Liver (tissue), 9 donors: ENCODE measurements around the gene DNAJC27. TPM values are rescaled to one million over a fixed set of nuclear protein-coding genes. Genes with fewer than 3 reads are reported as not detected.

ENCODE experiments used
- DNase-seq: peaks from one replicate; pipeline ENCODE4 v3.0.0-alpha.2; 2017; ENCODE audit warnings: low spot score
- H3K27ac ChIP-seq, 2 donors: one replicate each; pipeline ENCODE4 v1.7.0; 2013; ENCODE audit warnings: inconsistent platforms in 2 of 2, low read length in 2 of 2, control low read depth in 1 of 2, low read depth in 1 of 2, mild to moderate bottlenecking in 1 of 2
- H3K27me3 ChIP-seq, 4 donors: one replicate each; pipeline versions ENCODE4 v1.6.1 to v1.7.0; 2013; ENCODE audit warnings: low read length in 3 of 4, inconsistent platforms in 1 of 4, mild to moderate bottlenecking in 1 of 4, moderate library complexity in 1 of 4; ENCODE audit not compliant: control insufficient read depth in 4 of 4, insufficient read depth in 4 of 4
- H3K36me3 ChIP-seq, 4 donors: one replicate each; pipeline versions ENCODE4 v1.6.1 to v1.7.0; 2013; ENCODE audit warnings: low read length in 3 of 4, mild to moderate bottlenecking in 3 of 4, low read depth in 1 of 4, moderate library complexity in 1 of 4; ENCODE audit not compliant: control insufficient read depth in 4 of 4, insufficient read depth in 3 of 4
- H3K4me1 ChIP-seq, 4 donors: one replicate each; pipeline versions ENCODE4 v1.6.1 to v1.7.0; 2013; ENCODE audit warnings: low read length in 3 of 4, mild to moderate bottlenecking in 3 of 4, moderate library complexity in 1 of 4; ENCODE audit not compliant: control insufficient read depth in 4 of 4, insufficient read depth in 4 of 4
- H3K4me3 ChIP-seq, 3 donors: one replicate each; pipeline versions ENCODE4 v1.6.1 to v1.7.0; 2013; ENCODE audit warnings: low read length in 3 of 3, control low read depth in 1 of 3, low read depth in 1 of 3, mild to moderate bottlenecking in 1 of 3
- H3K9ac ChIP-seq, 2 donors: one replicate each; pipeline ENCODE4 v1.7.0; 2013; ENCODE audit warnings: low read length in 2 of 2, mild to moderate bottlenecking in 2 of 2, moderate library complexity in 2 of 2, control low read depth in 1 of 2, low read depth in 1 of 2
- H3K9me3 ChIP-seq, 4 donors: one replicate each; pipeline versions ENCODE4 v1.6.1 to v1.7.0; 2013; ENCODE audit warnings: low read length in 3 of 4; ENCODE audit not compliant: control insufficient read depth in 4 of 4
- ATF3 ChIP-seq: IDR thresholded peaks from 2 replicates; pipeline ENCODE4 v1.6.1; 2016; ENCODE audit warnings: antibody characterized with exemption
- CTCF ChIP-seq: fragments of 150-350 bp; IDR thresholded peaks from 2 replicates; pipeline ENCODE4 v1.5.1; 2017; ENCODE audit warnings: improper control_type of control experiment, low read depth, low read length; ENCODE audit not compliant: missing input control
- EGR1 ChIP-seq, 2 donors: IDR thresholded peaks; 2 replicates each; pipeline ENCODE4 v1.6.1; 2016 to 2018; ENCODE audit warnings: antibody characterized with exemption in 2 of 2, low read depth in 2 of 2
- FOXA1 ChIP-seq: IDR thresholded peaks from 2 replicates; pipeline ENCODE4 v1.6.1; 2016; ENCODE audit warnings: antibody characterized with exemption
- FOXA2 ChIP-seq: IDR thresholded peaks from 2 replicates; pipeline ENCODE4 v1.6.1; 2016; ENCODE audit warnings: antibody characterized with exemption
- HNF4A ChIP-seq, 2 donors: conservative IDR thresholded peaks; 2 replicates each; pipeline ENCODE4 v1.6.1; 2016; ENCODE audit warnings: antibody characterized with exemption in 2 of 2, mild to moderate bottlenecking in 2 of 2
- HNF4G ChIP-seq: IDR thresholded peaks from 2 replicates; pipeline ENCODE4 v1.6.1; 2016; ENCODE audit warnings: antibody characterized with exemption
- JUND ChIP-seq, 2 donors: IDR thresholded peaks; 2 replicates each; pipeline ENCODE4 v1.6.1; 2016; ENCODE audit warnings: antibody characterized with exemption in 2 of 2
- MAX ChIP-seq: IDR thresholded peaks from 2 replicates; pipeline ENCODE4 v1.6.1; 2016; ENCODE audit warnings: antibody characterized with exemption
- NR2F2 ChIP-seq: IDR thresholded peaks from 2 replicates; pipeline ENCODE4 v1.6.1; 2016; ENCODE audit warnings: antibody characterized with exemption
- REST ChIP-seq: IDR thresholded peaks from 2 replicates; pipeline ENCODE4 v1.6.1; 2016; ENCODE audit warnings: antibody characterized with exemption, mild to moderate bottlenecking
- RXRA ChIP-seq, 2 donors: IDR thresholded peaks; 2 replicates each; pipeline ENCODE4 v1.6.1; 2017 to 2018; ENCODE audit warnings: antibody characterized with exemption in 2 of 2, mild to moderate bottlenecking in 1 of 2
- SP1 ChIP-seq: IDR thresholded peaks from 2 replicates; pipeline ENCODE4 v1.6.1; 2018; ENCODE audit warnings: antibody characterized with exemption, mild to moderate bottlenecking
- TAF1 ChIP-seq: conservative IDR thresholded peaks from 2 replicates; pipeline ENCODE4 v1.6.1; 2016; ENCODE audit warnings: antibody characterized with exemption, mild to moderate bottlenecking
- YY1 ChIP-seq: IDR thresholded peaks from 2 replicates; pipeline ENCODE4 v1.6.1; 2016; ENCODE audit warnings: antibody characterized with exemption, mild to moderate bottlenecking
- ZBTB33 ChIP-seq: IDR thresholded peaks from 2 replicates; pipeline ENCODE4 v1.6.1; 2016; ENCODE audit warnings: antibody characterized with exemption
- WGBS: extraction: QIAGEN DNeasy Blood & Tissue Kit; methylation state at CpG from one replicate; pipeline ENCODE4 v1.1.7; 2013; 5-methylcytosine and 5-hydroxymethylcytosine counted together
- polyA plus RNA-seq, 2 donors: library from polyadenylated mRNA; stranded (reverse) in 1 of 2; unstranded in 1 of 2; fragments of 200-250 nt in 1 of 2; fragments of >200 nt in 1 of 2; fragmentation: Nextera tagmentation in 1 of 2; extraction: Ambion mirVana in 1 of 2; gene quantifications; one replicate each; pipeline versions ENCODE4 v1.2.1 to v1.2.3, GENCODE V29; 2013 to 2015
- total RNA-seq, 2 donors: library from RNA; depleted of rRNA; stranded (reverse); fragments of >200 nt; gene quantifications; one replicate each; pipeline ENCODE4 v1.2.3, GENCODE V29; 2014
- donor health status: healthy.
- donor health status: healthy.
- donor health status: healthy.
- donor health status: healthy.
- donor health status: healthy.

Gene DNAJC27
- total and polyA plus RNA-seq, 4 donors, result 0.95 to 5.1 (median 3.1) TPM

GRCh38 chr2:24958411-24958935 is 13.3 kb downstream of the DNAJC27 start:
- no peaks in the 10 kb centered on the region for H3K4me1 ChIP-seq
- H3K36me3 ChIP-seq, result peaks cover 4 to 63% (median 45%) of the 10 kb centered on the region in 4 donors
- H3K9me3 ChIP-seq, result peaks cover 0 to 2% (median 0%) of the 10 kb centered on the region in 4 donors
- no peak overlapping the region for H3K27ac ChIP-seq
- no peak overlapping the region for H3K4me3 ChIP-seq
- no peak overlapping the region for H3K9ac ChIP-seq
- no peaks in the 10 kb centered on the region for H3K27me3 ChIP-seq
- 94% methylated on average over 3 of the region's 3 CpGs for WGBS
- DNase-seq, result no peak
- TF ChIP-seq CTCF (no peak), SP1 (no peak), MAX (no peak), HNF4G (no peak), ATF3 (no peak), EGR1 (IDR thresholded peaks at IDR 0.05; ENCODE audit: low read depth in 2 of 2) (no peak), ZBTB33 (no peak), JUND (IDR thresholded peaks at IDR 0.05) (no peak), FOXA2 (no peak), RXRA (IDR thresholded peaks at IDR 0.05) (no peak)

- Histone ChIP-seq H3K4me1 (no peaks in the 10 kb centered on the region), H3K4me3 (no peak overlapping the region), H3K27ac (no peak overlapping the region), H3K9ac (no peak overlapping the region), H3K27me3 (no peaks in the 10 kb centered on the region), H3K9me3 (peaks cover 0 to 2% (median 0%) of the 10 kb centered on the region in 4 donors), H3K36me3 (peaks cover 4 to 61% (median 44%) of the 10 kb centered on the region in 4 donors)
- DNase-seq, result no peak
- TF ChIP-seq YY1, result no peak
- TF ChIP-seq FOXA1, result no peak
- 97% methylated on average over 2 of the region's 2 CpGs for WGBS
These were observed 13.8 kb downstream of the DNAJC27 start for GRCh38 chr2:24957976-24958375.

- no peaks in the 10 kb centered on the region for H3K4me1 ChIP-seq
- WGBS, result 90% methylated on average over 1 of the region's 1 CpG
- no peak for TF ChIP-seq SP1
- TF ChIP-seq TAF1, result no peak
- no peak for TF ChIP-seq REST
- TF ChIP-seq JUND (IDR thresholded peaks at IDR 0.05), result no peak
- TF ChIP-seq FOXA2, result no peak
- TF ChIP-seq HNF4A (conservative IDR thresholded peaks at IDR 0.05), result no peak
- TF ChIP-seq ATF3, result no peak
- TF ChIP-seq RXRA (IDR thresholded peaks at IDR 0.05), result no peak
- no peak for TF ChIP-seq MAX
- TF ChIP-seq ZBTB33, result no peak
- no peak for TF ChIP-seq EGR1 (IDR thresholded peaks at IDR 0.05; ENCODE audit: low read depth in 2 of 2)
- TF ChIP-seq NR2F2, result no peak
These were observed 14.5 kb downstream of the DNAJC27 start for GRCh38 chr2:24957221-24957620.

More at GRCh38 chr2:24957221-24957620, 14.5 kb downstream of the DNAJC27 start:
- no peak overlapping the region for H3K27ac ChIP-seq
- H3K27me3 ChIP-seq, result no peaks in the 10 kb centered on the region
- H3K9ac ChIP-seq, result no peak overlapping the region
- peaks cover 4 to 58% (median 47%) of the 10 kb centered on the region in 4 donors for H3K36me3 ChIP-seq
- no peak overlapping the region for H3K4me3 ChIP-seq
- DNase-seq, result no peak
- peaks cover 0 to 2% (median 0%) of the 10 kb centered on the region in 4 donors for H3K9me3 ChIP-seq
